ENCODE data around the gene FOXN3.

Gene FOXN3

GRCh38 chr14:89197623-89198022 lies 219.4 kb downstream of the FOXN3 start:
- no peak for DNase-seq (ENCODE audit: low read depth)
- no peak overlapping the region for H3K4me3 ChIP-seq (ENCODE audit: low read length)
- TF ChIP-seq, protein P1, sequence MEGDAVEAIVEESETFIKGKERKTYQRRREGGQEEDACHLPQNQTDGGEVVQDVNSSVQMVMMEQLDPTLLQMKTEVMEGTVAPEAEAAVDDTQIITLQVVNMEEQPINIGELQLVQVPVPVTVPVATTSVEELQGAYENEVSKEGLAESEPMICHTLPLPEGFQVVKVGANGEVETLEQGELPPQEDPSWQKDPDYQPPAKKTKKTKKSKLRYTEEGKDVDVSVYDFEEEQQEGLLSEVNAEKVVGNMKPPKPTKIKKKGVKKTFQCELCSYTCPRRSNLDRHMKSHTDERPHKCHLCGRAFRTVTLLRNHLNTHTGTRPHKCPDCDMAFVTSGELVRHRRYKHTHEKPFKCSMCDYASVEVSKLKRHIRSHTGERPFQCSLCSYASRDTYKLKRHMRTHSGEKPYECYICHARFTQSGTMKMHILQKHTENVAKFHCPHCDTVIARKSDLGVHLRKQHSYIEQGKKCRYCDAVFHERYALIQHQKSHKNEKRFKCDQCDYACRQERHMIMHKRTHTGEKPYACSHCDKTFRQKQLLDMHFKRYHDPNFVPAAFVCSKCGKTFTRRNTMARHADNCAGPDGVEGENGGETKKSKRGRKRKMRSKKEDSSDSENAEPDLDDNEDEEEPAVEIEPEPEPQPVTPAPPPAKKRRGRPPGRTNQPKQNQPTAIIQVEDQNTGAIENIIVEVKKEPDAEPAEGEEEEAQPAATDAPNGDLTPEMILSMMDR (conservative IDR thresholded peaks at IDR 0.05; ENCODE audit: low read depth, low read length) = no peak

DNA sequence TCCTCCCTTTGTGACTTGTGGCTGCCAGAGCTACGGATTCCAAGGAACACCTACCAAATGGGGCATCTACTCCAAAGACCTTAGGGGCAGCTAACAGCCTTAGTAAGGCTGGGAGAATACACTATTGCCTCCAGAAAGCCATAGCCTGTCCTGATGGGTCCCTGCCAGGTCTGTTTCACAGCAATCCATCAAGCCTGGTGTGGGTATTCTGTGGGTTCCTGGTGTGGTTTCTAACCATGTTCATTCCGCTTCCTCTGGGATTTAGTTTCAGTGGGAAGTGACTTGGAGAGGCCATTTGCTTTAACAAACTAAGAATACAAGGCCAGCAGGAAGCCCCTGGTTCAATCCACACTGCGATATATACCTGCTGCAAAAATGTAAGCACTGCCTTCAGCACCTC lies 220.5 kb downstream of the FOXN3 start:
- H3K4me3 ChIP-seq (ENCODE audit: low read length) = no peak overlapping the region
- TF ChIP-seq, protein P1 (conservative IDR thresholded peaks at IDR 0.05; ENCODE audit: low read depth, low read length) = no peak
- DNase-seq (ENCODE audit: low read depth) = no peak

- DNase-seq (ENCODE audit: low read depth) = no peak
- no peak overlapping the region for H3K4me3 ChIP-seq (ENCODE audit: low read length)
- TF ChIP-seq, protein P1 (conservative IDR thresholded peaks at IDR 0.05; ENCODE audit: low read depth, low read length) = no peak
These were observed 222.7 kb downstream of the FOXN3 start for GRCh38 chr14:89194376-89194775.

DNA sequence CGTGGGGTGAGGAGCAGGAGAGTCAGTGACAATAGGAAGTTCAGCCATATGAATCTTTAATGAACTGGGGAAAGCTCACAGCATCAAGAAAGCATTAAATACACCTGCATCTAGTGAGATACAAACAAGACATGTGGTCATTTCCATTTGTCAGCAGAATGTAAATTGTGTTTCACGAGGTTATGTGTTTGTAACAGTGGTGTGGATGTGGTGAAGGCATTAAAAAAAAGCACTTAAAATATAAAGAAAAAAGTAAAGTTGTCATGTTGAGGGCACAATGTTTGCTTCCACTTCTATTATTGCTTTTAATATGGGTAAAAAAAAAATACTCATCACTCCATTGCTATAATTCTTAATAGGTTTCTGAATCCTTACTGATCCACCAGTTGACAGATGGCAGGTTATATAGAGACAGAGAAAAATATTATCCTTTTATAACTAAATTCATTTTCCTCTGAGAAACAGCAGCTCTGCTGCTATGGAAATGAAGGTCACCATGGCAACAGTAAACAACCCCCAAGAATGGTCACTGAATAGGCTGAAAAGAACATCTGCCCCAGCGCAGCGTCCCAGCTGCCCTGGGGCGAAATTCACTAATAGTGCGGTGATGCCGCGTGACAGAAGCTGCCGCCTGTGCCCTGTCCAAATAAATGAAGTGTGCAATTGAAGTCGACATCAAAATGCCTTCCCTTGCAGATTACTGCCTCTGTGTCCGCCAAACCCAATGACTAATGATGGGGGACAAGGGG lies 226.1 kb downstream of the FOXN3 start:
- H3K4me3 ChIP-seq (ENCODE audit: low read length) = no peak overlapping the region
- TF ChIP-seq, protein P1 (conservative IDR thresholded peaks at IDR 0.05; ENCODE audit: low read depth, low read length) = no peak
- DNase-seq (ENCODE audit: low read depth) = no peak

DNA sequence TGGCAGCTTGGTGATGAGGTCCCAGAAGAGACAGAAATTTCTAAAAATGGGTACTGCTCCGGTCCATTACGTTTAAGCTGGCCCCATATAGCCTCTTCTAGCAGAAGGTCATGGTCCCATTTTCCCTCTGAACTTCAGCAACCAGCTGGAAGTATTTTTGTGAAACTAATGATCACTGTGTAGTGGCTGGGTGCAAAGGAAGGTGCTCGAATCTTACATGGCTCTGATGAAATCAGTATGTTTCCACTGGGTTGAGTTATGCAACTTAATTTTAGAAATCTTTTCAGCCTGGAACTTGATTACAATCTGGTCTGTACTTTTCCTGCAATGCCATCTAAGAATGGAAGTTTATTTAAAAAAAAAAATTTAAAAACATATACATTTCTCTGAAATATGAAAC lies 228.5 kb downstream of the FOXN3 start:
- no peak for DNase-seq (ENCODE audit: low read depth)
- no peak overlapping the region for H3K4me3 ChIP-seq (ENCODE audit: low read length)
- TF ChIP-seq, protein P1 (conservative IDR thresholded peaks at IDR 0.05; ENCODE audit: low read depth, low read length) = no peak

GRCh38 chr14:89187501-89187900 lies 229.5 kb downstream of the FOXN3 start:
- DNase-seq (ENCODE audit: low read depth) = no peak
- H3K4me3 ChIP-seq (ENCODE audit: low read length) = no peak overlapping the region
- TF ChIP-seq, protein P1 (conservative IDR thresholded peaks at IDR 0.05; ENCODE audit: low read depth, low read length) = no peak

DNA sequence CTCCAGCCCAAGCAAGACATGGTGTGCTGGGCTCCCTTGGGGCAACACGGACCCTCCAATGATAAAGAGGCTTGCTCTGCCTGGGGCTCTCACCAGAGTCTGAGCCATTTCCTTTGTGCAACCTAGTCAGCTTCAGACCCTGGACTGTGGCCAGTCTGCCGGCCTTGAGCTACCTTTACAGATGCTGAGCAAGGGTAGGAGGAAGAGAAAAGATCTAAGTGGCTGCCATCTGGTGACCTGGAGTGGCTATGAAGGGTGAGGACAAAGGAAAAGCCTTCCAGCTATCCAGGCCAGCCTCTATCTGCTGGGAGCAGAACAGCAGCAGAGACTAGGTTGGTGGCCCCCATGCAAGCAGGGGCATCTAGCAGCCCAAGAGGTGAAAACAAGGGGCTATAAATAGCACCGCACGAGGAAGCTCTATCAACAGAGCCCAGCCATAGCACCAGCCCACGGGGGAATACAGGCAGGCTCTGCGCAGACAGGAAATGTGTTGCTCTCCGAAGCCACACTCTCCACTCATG lies 230.1 kb downstream of the FOXN3 start:
- H3K4me3 ChIP-seq (ENCODE audit: low read length) = no peak overlapping the region
- DNase-seq (ENCODE audit: low read depth) = no peak

More for the DNA sequence above, 230.1 kb downstream of the FOXN3 start:
- TF ChIP-seq, protein P1 (conservative IDR thresholded peaks at IDR 0.05; ENCODE audit: low read depth, low read length) = no peak

All from retinal pigment epithelial cell (primary cell).